Osteoblast (primary cell): Measurements from ENCODE around the gene PNPLA4. TPM values are rescaled to one million over a fixed set of nuclear protein-coding genes. Genes with fewer than 3 reads are reported as not detected.
A peak's percentile ranks its signal among the peaks of the same experiment; 100 is the strongest.

ENCODE experiments used
- DNase-seq: peaks from one replicate; pipeline ENCODE4 v3.0.0; 2011; ENCODE audit warnings: low spot score, mixed read lengths; ENCODE audit not compliant: insufficient read length; ENCODE audit errors: missing footprints
- H2AFZ ChIP-seq: 2 replicates; pipeline ENCODE4 v1.6.0; 2011; ENCODE audit warnings: mild to moderate bottlenecking, low read length
- H3K27ac ChIP-seq: 2 replicates; pipeline ENCODE4 v1.5.1; 2011; ENCODE audit warnings: mild to moderate bottlenecking, low read depth, low read length, moderate library complexity
- H3K27me3 ChIP-seq: 2 replicates; pipeline ENCODE4 v1.6.0; 2012; ENCODE audit warnings: mild to moderate bottlenecking, control low read depth, inconsistent platforms, low read length, moderate library complexity; ENCODE audit not compliant: insufficient read depth
- H3K36me3 ChIP-seq: 2 replicates; pipeline ENCODE4 v1.5.1; 2011; ENCODE audit warnings: mild to moderate bottlenecking, low read length, control low read depth, moderate library complexity; ENCODE audit not compliant: insufficient read depth
- H3K4me1 ChIP-seq: 2 replicates; pipeline ENCODE4 v1.5.1; 2011; ENCODE audit warnings: mild to moderate bottlenecking, low read length, control low read depth, moderate library complexity; ENCODE audit not compliant: insufficient read depth
- H3K4me2 ChIP-seq: 2 replicates; pipeline ENCODE4 v1.6.0; 2011; ENCODE audit warnings: mild to moderate bottlenecking, low read length; ENCODE audit not compliant: insufficient read depth
- H3K4me3 ChIP-seq: fragments of 200-600 bp; sonication (generic); 3 replicates; pipeline ENCODE4 v1.5.1; 2012; ENCODE audit warnings: mild to moderate bottlenecking, low read length, inconsistent platforms; ENCODE audit not compliant: insufficient read depth
- H3K79me2 ChIP-seq: 2 replicates; pipeline ENCODE4 v1.6.0; 2012; ENCODE audit warnings: mild to moderate bottlenecking, low read length, control low read depth, inconsistent platforms; ENCODE audit not compliant: insufficient read depth
- H3K9me3 ChIP-seq: 2 replicates; pipeline ENCODE4 v1.5.1; 2011; ENCODE audit warnings: low read depth, low read length, control low read depth
- H4K20me1 ChIP-seq: 2 replicates; pipeline ENCODE4 v1.6.0; 2012; ENCODE audit warnings: mild to moderate bottlenecking, low read length, control low read depth; ENCODE audit not compliant: insufficient read depth
- total RNA-seq: library from RNA; depleted of rRNA; stranded (reverse); fragments of >200 nt; gene quantifications from 2 replicates; pipeline ENCODE4 v1.2.3, GENCODE V29; 2012
- TF ChIP-seq, protein P1 (sequence below): IDR thresholded peaks from 2 replicates; pipeline ENCODE4 v1.5.1; 2011; ENCODE audit warnings: mild to moderate bottlenecking, low read depth, low read length, moderate library complexity; ENCODE audit errors: extremely low read depth

PNPLA4 gene
- total RNA-seq, 1 donor, result 8.7 TPM

DNA sequence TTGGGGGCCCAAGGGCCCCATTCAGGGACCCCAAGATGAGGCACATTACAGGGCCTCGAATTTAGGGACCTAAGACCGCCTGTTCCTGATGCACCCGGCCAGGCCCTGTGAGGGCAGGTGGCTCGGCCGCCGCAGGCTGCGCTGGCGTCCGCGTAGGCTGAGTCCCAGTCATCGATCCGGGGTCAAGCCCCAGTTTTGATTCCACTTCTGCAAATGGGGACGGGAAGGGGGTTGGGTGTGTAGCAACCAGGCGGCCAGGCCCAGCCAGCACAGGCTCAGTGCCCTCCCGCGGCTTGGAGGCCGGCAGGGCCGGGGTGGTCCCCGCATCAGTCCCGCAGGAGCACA lies 327 bp downstream of the PNPLA4 start:
- H2AFZ ChIP-seq, result peak overlapping the region; percentile 98
- H3K27ac ChIP-seq, result peak overlapping the region; percentile 76

DNA sequence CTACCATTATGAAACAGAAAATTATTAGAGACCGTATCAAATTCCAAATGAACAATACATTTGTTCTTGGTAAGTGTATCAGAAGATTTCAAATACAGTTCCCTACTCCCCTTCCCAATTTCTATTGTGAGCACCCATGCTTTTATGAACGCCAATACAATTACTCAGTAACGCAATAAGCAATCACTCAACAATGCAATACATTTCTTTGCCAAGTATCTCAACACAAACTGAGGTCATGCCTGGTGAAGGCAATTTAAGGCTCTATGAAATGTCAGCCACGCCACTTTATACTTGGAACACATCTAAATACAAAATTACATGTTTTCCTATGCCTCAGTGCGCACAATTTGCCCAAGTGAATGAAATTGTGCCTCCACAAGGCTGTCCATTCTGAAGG lies 712 bp downstream of the PNPLA4 start:
- Histone ChIP-seq H4K20me1 (no peaks in the 10 kb centered on the region), H3K9me3 (no peaks in the 10 kb centered on the region), H3K4me2 (peak overlapping the region; percentile 90), H3K36me3 (no peaks in the 10 kb centered on the region), H3K4me3 (peak overlapping the region; percentile 81), H2AFZ (peak overlapping the region; percentile 98), H3K79me2 (no peaks in the 10 kb centered on the region), H3K27me3 (no peaks in the 10 kb centered on the region), H3K4me1 (peaks cover 9% of the 10 kb centered on the region), H3K27ac (peak overlapping the region; percentile 76)
- no peak for DNase-seq
- TF ChIP-seq, protein P1, sequence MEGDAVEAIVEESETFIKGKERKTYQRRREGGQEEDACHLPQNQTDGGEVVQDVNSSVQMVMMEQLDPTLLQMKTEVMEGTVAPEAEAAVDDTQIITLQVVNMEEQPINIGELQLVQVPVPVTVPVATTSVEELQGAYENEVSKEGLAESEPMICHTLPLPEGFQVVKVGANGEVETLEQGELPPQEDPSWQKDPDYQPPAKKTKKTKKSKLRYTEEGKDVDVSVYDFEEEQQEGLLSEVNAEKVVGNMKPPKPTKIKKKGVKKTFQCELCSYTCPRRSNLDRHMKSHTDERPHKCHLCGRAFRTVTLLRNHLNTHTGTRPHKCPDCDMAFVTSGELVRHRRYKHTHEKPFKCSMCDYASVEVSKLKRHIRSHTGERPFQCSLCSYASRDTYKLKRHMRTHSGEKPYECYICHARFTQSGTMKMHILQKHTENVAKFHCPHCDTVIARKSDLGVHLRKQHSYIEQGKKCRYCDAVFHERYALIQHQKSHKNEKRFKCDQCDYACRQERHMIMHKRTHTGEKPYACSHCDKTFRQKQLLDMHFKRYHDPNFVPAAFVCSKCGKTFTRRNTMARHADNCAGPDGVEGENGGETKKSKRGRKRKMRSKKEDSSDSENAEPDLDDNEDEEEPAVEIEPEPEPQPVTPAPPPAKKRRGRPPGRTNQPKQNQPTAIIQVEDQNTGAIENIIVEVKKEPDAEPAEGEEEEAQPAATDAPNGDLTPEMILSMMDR, result no peak

More for the DNA sequence above, 327 bp downstream of the PNPLA4 start:
- H3K9me3 ChIP-seq, result no peaks in the 10 kb centered on the region
- no peaks in the 10 kb centered on the region for H3K27me3 ChIP-seq
- H3K36me3 ChIP-seq, result no peaks in the 10 kb centered on the region
- H4K20me1 ChIP-seq, result no peaks in the 10 kb centered on the region
- peak overlapping the region; percentile 81 for H3K4me3 ChIP-seq
- H3K4me2 ChIP-seq, result peak overlapping the region; percentile 90
- DNase-seq, result no peak
- TF ChIP-seq, protein P1, result no peak
- H3K79me2 ChIP-seq, result no peaks in the 10 kb centered on the region
- peaks cover 9% of the 10 kb centered on the region for H3K4me1 ChIP-seq

DNA sequence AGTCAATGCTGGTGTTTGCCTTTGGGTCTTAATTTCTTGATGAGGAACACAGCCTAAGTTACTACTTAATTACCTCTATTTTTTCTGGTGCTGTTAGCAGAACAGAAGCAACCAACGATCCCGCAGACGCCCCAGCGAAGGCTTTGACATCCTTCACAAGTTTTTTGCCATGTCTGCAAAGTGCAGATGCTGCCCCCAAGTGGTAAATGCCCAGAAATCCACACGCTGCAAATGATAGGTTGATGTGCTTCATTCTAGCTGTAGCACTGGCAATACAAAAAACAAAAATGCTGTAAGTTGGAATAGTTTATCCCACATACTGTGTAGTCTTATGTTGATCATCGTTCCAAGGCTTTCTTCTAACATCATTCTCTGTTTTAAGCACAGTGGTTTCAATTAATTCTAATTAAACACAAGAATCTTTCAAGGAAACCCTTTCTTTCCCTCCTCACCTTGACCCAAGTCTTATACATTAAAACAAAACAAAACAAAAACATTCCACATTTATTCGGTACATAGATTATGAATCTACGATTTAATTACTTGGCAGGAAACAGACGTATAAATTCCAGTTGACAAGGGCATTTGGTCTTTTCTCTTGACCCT lies 1.2 kb downstream of the PNPLA4 start:
- no peaks in the 10 kb centered on the region for H3K27me3 ChIP-seq
- no peaks in the 10 kb centered on the region for H3K9me3 ChIP-seq
- H4K20me1 ChIP-seq, result no peaks in the 10 kb centered on the region
- H3K36me3 ChIP-seq, result no peaks in the 10 kb centered on the region
- peak overlapping the region; percentile 90 for H3K4me2 ChIP-seq
- no peak overlapping the region for H3K4me3 ChIP-seq
- peaks cover 9% of the 10 kb centered on the region for H3K4me1 ChIP-seq
- no peaks in the 10 kb centered on the region for H3K79me2 ChIP-seq
- DNase-seq, result peak; percentile 71
- TF ChIP-seq, protein P1, result peak; percentile 86
- no peak overlapping the region for H3K27ac ChIP-seq
- H2AFZ ChIP-seq, result no peak overlapping the region

DNA sequence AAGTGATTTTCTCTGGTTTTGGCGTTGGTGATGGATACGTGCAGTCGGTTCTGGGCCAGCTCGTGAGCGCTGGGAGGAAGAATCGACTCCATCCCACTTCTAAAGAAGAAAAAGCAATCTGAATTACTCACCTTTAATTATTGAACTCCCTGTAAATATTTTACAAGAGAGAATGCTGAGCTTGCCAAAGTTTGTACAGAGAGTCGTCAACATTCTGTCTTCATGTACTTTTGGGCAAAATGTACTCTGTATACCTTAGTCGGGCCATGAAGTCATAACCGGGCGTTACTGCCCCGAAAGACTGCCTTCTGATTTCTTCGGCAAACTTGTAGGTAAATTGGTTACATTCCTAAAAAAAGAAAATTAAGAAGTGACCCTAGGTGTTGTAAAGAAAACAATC lies 5.5 kb downstream of the PNPLA4 start:
- no peaks in the 10 kb centered on the region for H4K20me1 ChIP-seq
- H3K4me2 ChIP-seq, result no peak overlapping the region
- no peak overlapping the region for H2AFZ ChIP-seq
- no peaks in the 10 kb centered on the region for H3K36me3 ChIP-seq
- H3K9me3 ChIP-seq, result no peaks in the 10 kb centered on the region
- no peak overlapping the region for H3K4me3 ChIP-seq
- TF ChIP-seq, protein P1, result no peak
- H3K27ac ChIP-seq, result no peak overlapping the region
- no peaks in the 10 kb centered on the region for H3K27me3 ChIP-seq
- H3K79me2 ChIP-seq, result no peaks in the 10 kb centered on the region
- peaks cover 7% of the 10 kb centered on the region for H3K4me1 ChIP-seq
- DNase-seq, result no peak
